ENCODE measurements around the gene LRRC7. TPM values are rescaled to one million over a fixed set of nuclear protein-coding genes. Genes with fewer than 3 reads are reported as not detected.

Gene LRRC7
- total and polyA plus RNA-seq, 2 experiments from 2014 or later: 1.2 TPM; not detected in 1

GRCh38 chr1:70117046-70117445 is 549.3 kb downstream of the LRRC7 start:
- no peak overlapping the region for H3K4me2 ChIP-seq
- peaks cover 2% of the 10 kb centered on the region for H3K27me3 Mint-ChIP-seq (ENCODE audit: insufficient read depth, low read depth, poor library complexity)
- H3K79me2 ChIP-seq (replicated peaks; ENCODE audit: insufficient read depth): no peaks in the 10 kb centered on the region
- H3F3A ChIP-seq (replicated peaks; ENCODE audit: low read depth): no peaks in the 10 kb centered on the region
- no peaks in the 10 kb centered on the region for H3K4me1 ChIP-seq (ENCODE audit: insufficient read depth)
- no peaks in the 10 kb centered on the region for H3K36me3 ChIP-seq (ENCODE audit: insufficient read depth)
- no peak overlapping the region for H3K4me3 Mint-ChIP-seq
- no peak overlapping the region for H3K4me3 ChIP-seq
- H3K27me3 ChIP-seq (ENCODE audit: insufficient read depth): no peaks in the 10 kb centered on the region
- ATAC-seq (no peak), DNase-seq (ENCODE audit: low spot score) (no peak)
- TF ChIP-seq, protein P1, sequence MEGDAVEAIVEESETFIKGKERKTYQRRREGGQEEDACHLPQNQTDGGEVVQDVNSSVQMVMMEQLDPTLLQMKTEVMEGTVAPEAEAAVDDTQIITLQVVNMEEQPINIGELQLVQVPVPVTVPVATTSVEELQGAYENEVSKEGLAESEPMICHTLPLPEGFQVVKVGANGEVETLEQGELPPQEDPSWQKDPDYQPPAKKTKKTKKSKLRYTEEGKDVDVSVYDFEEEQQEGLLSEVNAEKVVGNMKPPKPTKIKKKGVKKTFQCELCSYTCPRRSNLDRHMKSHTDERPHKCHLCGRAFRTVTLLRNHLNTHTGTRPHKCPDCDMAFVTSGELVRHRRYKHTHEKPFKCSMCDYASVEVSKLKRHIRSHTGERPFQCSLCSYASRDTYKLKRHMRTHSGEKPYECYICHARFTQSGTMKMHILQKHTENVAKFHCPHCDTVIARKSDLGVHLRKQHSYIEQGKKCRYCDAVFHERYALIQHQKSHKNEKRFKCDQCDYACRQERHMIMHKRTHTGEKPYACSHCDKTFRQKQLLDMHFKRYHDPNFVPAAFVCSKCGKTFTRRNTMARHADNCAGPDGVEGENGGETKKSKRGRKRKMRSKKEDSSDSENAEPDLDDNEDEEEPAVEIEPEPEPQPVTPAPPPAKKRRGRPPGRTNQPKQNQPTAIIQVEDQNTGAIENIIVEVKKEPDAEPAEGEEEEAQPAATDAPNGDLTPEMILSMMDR (conservative IDR thresholded peaks at IDR 0.05; ENCODE audit: low read depth in 2 of 2): no peak
- no peak for TF ChIP-seq STAT1 (IDR thresholded peaks at IDR 0.05; ENCODE audit: unreplicated experiment)
- TF ChIP-seq ETS1 (IDR thresholded peaks at IDR 0.05): no peak
- TF ChIP-seq ZNF114 (CRISPR knock-in tag; IDR thresholded peaks at IDR 0.05): no peak
- TF ChIP-seq NANOG (IDR thresholded peaks at IDR 0.05; ENCODE audit: borderline replicate concordance): no peak
- TF ChIP-seq CREB1 (CRISPR knock-in tag; IDR thresholded peaks at IDR 0.05; ENCODE audit: low read depth): no peak
- TF ChIP-seq JUNB (IDR thresholded peaks at IDR 0.05; ENCODE audit: unreplicated experiment): no peak
- no peak for TF ChIP-seq ZNF331 (CRISPR knock-in tag; IDR thresholded peaks at IDR 0.05; ENCODE audit: low read depth)
- no peak for TF ChIP-seq ZNF462 (CRISPR knock-in tag; IDR thresholded peaks at IDR 0.05)
- TF ChIP-seq, protein P2, sequence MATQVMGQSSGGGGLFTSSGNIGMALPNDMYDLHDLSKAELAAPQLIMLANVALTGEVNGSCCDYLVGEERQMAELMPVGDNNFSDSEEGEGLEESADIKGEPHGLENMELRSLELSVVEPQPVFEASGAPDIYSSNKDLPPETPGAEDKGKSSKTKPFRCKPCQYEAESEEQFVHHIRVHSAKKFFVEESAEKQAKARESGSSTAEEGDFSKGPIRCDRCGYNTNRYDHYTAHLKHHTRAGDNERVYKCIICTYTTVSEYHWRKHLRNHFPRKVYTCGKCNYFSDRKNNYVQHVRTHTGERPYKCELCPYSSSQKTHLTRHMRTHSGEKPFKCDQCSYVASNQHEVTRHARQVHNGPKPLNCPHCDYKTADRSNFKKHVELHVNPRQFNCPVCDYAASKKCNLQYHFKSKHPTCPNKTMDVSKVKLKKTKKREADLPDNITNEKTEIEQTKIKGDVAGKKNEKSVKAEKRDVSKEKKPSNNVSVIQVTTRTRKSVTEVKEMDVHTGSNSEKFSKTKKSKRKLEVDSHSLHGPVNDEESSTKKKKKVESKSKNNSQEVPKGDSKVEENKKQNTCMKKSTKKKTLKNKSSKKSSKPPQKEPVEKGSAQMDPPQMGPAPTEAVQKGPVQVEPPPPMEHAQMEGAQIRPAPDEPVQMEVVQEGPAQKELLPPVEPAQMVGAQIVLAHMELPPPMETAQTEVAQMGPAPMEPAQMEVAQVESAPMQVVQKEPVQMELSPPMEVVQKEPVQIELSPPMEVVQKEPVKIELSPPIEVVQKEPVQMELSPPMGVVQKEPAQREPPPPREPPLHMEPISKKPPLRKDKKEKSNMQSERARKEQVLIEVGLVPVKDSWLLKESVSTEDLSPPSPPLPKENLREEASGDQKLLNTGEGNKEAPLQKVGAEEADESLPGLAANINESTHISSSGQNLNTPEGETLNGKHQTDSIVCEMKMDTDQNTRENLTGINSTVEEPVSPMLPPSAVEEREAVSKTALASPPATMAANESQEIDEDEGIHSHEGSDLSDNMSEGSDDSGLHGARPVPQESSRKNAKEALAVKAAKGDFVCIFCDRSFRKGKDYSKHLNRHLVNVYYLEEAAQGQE (IDR thresholded peaks at IDR 0.05; ENCODE audit: unreplicated experiment): no peak
- TF ChIP-seq EZH2phosphoT487 (IDR thresholded peaks at IDR 0.05; ENCODE audit: unreplicated experiment): no peak
- TF ChIP-seq POLR2AphosphoS5 (IDR thresholded peaks at IDR 0.05; ENCODE audit: low read depth): no peak
- no peak for TF ChIP-seq EZH2 (IDR thresholded peaks at IDR 0.05; ENCODE audit: low read depth, unreplicated experiment)
- no peak overlapping the region for H2AFZ ChIP-seq
- H3K4me1 Mint-ChIP-seq: no peaks in the 10 kb centered on the region
- no peaks in the 10 kb centered on the region for H3K9me3 Mint-ChIP-seq
- no peaks in the 10 kb centered on the region for H3K36me3 Mint-ChIP-seq (ENCODE audit: low read depth)
- no peaks in the 10 kb centered on the region for H4K20me1 ChIP-seq (replicated peaks; ENCODE audit: insufficient read depth)
- peaks cover 4% of the 10 kb centered on the region; the same call in 1 of the 2 replicates for H3K9me2 ChIP-seq (ENCODE audit: insufficient read depth)
- H3K27ac Mint-ChIP-seq: no peak overlapping the region
- H3K27ac ChIP-seq (ENCODE audit: low read depth): no peak overlapping the region
